H1 (cell line): Measurements from ENCODE around the gene XPO1. TPM values are rescaled to one million over a fixed set of nuclear protein-coding genes. Genes with fewer than 3 reads are reported as not detected.

Experiments
- CTCF ChIA-PET: fragments of 300-600 bp; sonication (Branson Sonifier 250); formaldehyde crosslinking; loops from one replicate; lab custom pipeline; 2021; ENCODE audit not compliant: partially characterized antibody; lab: Charles Lee
- POLR2A ChIA-PET: fragments of 300-600 bp; sonication (Branson Sonifier 250); formaldehyde crosslinking; loops from one replicate; lab custom pipeline; 2021; ENCODE audit warnings: inconsistent platforms; ENCODE audit not compliant: partially characterized antibody; lab: Charles Lee
- DNase-seq, 2 experiments: peaks; one replicate each; pipeline versions ENCODE4 v3.0.0 to v3.0.0-alpha.2; 2010 to 2022; ENCODE audit warnings: low spot score in 2 of 2, low read depth in 1 of 2, mixed read lengths in 1 of 2
- FAIRE-seq: peaks from 2 replicates; lab custom pipeline; 2011; peaks lifted over from hg19 to GRCh38; lab: Jason Lieb, UNC
- H2AFZ ChIP-seq: 2 replicates; pipeline ENCODE4 v1.8.1; 2012; ENCODE audit warnings: low read length, inconsistent platforms
- H2AK5ac ChIP-seq: 2 replicates; pipeline ENCODE4 v1.6.1; 2013; ENCODE audit warnings: low read depth, low read length
- H2BK120ac ChIP-seq: replicated peaks from 2 replicates; pipeline ENCODE3; 2013; ENCODE audit warnings: low read depth, low read length, inconsistent platforms
- H2BK12ac ChIP-seq: 2 replicates; pipeline ENCODE4 v1.6.1; 2013; ENCODE audit warnings: low read depth, low read length
- H2BK15ac ChIP-seq: 2 replicates; pipeline ENCODE4 v1.6.1; 2013; ENCODE audit warnings: low read length
- H2BK20ac ChIP-seq: 2 replicates; pipeline ENCODE4 v1.6.1; 2013; ENCODE audit warnings: low read length
- H2BK5ac ChIP-seq: 2 replicates; pipeline ENCODE4 v1.6.1; 2013; ENCODE audit warnings: low read depth, low read length
- H3K14ac ChIP-seq: 2 replicates; pipeline ENCODE4 v1.6.1; 2013; ENCODE audit warnings: inconsistent platforms; ENCODE audit not compliant: insufficient read length
- H3K18ac ChIP-seq: 2 replicates; pipeline ENCODE4 v1.6.1; 2013; ENCODE audit warnings: low read length; ENCODE audit errors: extremely low read depth
- H3K23ac ChIP-seq: 2 replicates; pipeline ENCODE4 v1.6.1; 2013; ENCODE audit warnings: inconsistent platforms; ENCODE audit not compliant: insufficient read length
- H3K23me2 ChIP-seq: 2 replicates; pipeline ENCODE4 v1.6.1; 2013; ENCODE audit warnings: low read depth, low read length
- H3K27ac ChIP-seq: 2 replicates; pipeline ENCODE4 v1.6.1; 2011; ENCODE audit warnings: low read depth, low read length, inconsistent platforms
- H3K27me3 ChIP-seq, 4 experiments: replicated peaks in 1 of 4; 1 replicate in 1 of 4; 2 replicates in 3 of 4; pipeline versions ENCODE4 v1.6.1 to v1.8.1; 2011 to 2013; ENCODE audit warnings: low read length in 3 of 4, mild to moderate bottlenecking in 3 of 4, inconsistent platforms in 2 of 4, mixed read lengths in 2 of 4, moderate library complexity in 1 of 4; ENCODE audit not compliant: control insufficient read depth in 3 of 4, insufficient read depth in 3 of 4; ENCODE audit errors: extremely low read depth in 1 of 4
- H3K36me3 ChIP-seq, 4 experiments: 2 replicates each; pipeline versions ENCODE4 v1.6.1 to v1.8.1; 2011 to 2013; ENCODE audit warnings: mild to moderate bottlenecking in 4 of 4, low read length in 3 of 4, moderate library complexity in 2 of 4, control low read depth in 1 of 4, inconsistent platforms in 1 of 4; ENCODE audit not compliant: insufficient read depth in 4 of 4, control insufficient read depth in 2 of 4
- H3K4ac ChIP-seq: replicated peaks from 2 replicates; pipeline ENCODE3; 2013; ENCODE audit warnings: low read length, low read depth, mixed read lengths, inconsistent platforms; ENCODE audit not compliant: insufficient read length
- H3K4me1 ChIP-seq, 4 experiments: replicated peaks in 1 of 4; 1 replicate in 1 of 4; 2 replicates in 3 of 4; pipeline versions ENCODE4 v1.6.1 to v1.8.1; 2011 to 2013; ENCODE audit warnings: low read length in 3 of 4, inconsistent platforms in 2 of 4, mixed read lengths in 1 of 4; ENCODE audit not compliant: insufficient read depth in 4 of 4, control insufficient read depth in 3 of 4
- H3K4me2 ChIP-seq, 2 experiments: 2 replicates each; pipeline versions ENCODE4 v1.6.1 to v1.8.1; 2011 to 2013; ENCODE audit warnings: low read depth in 2 of 2, low read length in 2 of 2, control low read depth in 1 of 2, inconsistent platforms in 1 of 2, mild to moderate bottlenecking in 1 of 2; ENCODE audit not compliant: insufficient read depth in 1 of 2
- H3K4me3 ChIP-seq, 4 experiments: fragments of 200-600, 300-600 bp in 1 of 4; sonication (generic), shearing (Covaris generic), sonication (Bioruptor Twin) in 1 of 4; 2 replicates each; pipeline versions ENCODE4 v1.5.1 to v1.8.1; 2011 to 2016; ENCODE audit warnings: low read length in 4 of 4, low read depth in 3 of 4, control low read depth in 2 of 4, inconsistent platforms in 2 of 4, mild to moderate bottlenecking in 2 of 4, mixed read lengths in 1 of 4, moderate library complexity in 1 of 4; ENCODE audit not compliant: insufficient read depth in 2 of 4; ENCODE audit errors: extremely low read depth in 1 of 4
- H3K56ac ChIP-seq: replicated peaks from 2 replicates; pipeline ENCODE3; 2013; ENCODE audit warnings: low read depth, mild to moderate bottlenecking, mixed read lengths, low read length, inconsistent platforms; ENCODE audit not compliant: insufficient read length
- H3K79me1 ChIP-seq: 2 replicates; pipeline ENCODE4 v1.6.1; 2013; ENCODE audit warnings: low read depth, low read length, control low read depth
- H3K79me2 ChIP-seq, 2 experiments: 2 replicates each; pipeline versions ENCODE4 v1.6.1 to v1.8.1; 2012 to 2013; ENCODE audit warnings: low read length in 2 of 2, mild to moderate bottlenecking in 2 of 2, inconsistent platforms in 1 of 2; ENCODE audit not compliant: insufficient read depth in 2 of 2, control insufficient read depth in 1 of 2
- H3K9ac ChIP-seq, 4 experiments: replicated peaks in 1 of 4; 1 replicate in 1 of 4; 2 replicates in 3 of 4; pipeline versions ENCODE4 v1.6.1 to v1.8.1; 2011 to 2013; ENCODE audit warnings: low read depth in 3 of 4, low read length in 3 of 4, control low read depth in 2 of 4, mild to moderate bottlenecking in 2 of 4, moderate library complexity in 2 of 4, inconsistent platforms in 1 of 4; ENCODE audit errors: extremely low read depth in 1 of 4
- H3K9me3 ChIP-seq, 2 experiments: 2 replicates each; pipeline versions ENCODE4 v1.6.1 to v1.8.1; 2012 to 2013; ENCODE audit warnings: mild to moderate bottlenecking in 2 of 2, moderate library complexity in 2 of 2, control low read depth in 1 of 2, inconsistent platforms in 1 of 2, low read depth in 1 of 2, low read length in 1 of 2, mixed read lengths in 1 of 2; ENCODE audit not compliant: insufficient read depth in 2 of 2
- H4K20me1 ChIP-seq, 2 experiments: replicated peaks in 1 of 2; 2 replicates each; pipeline versions ENCODE3 to v1.8.1; 2011 to 2013; ENCODE audit warnings: inconsistent platforms in 2 of 2, low read length in 2 of 2, mild to moderate bottlenecking in 1 of 2; ENCODE audit not compliant: insufficient read depth in 2 of 2, control insufficient read depth in 1 of 2
- H4K5ac ChIP-seq: 2 replicates; pipeline ENCODE4 v1.6.1; 2013; ENCODE audit warnings: low read length, low read depth, mixed read lengths, inconsistent platforms; ENCODE audit not compliant: insufficient read length
- H4K8ac ChIP-seq: 2 replicates; pipeline ENCODE4 v1.8.0; 2013; ENCODE audit warnings: mild to moderate bottlenecking, moderate library complexity, low read length, inconsistent platforms; ENCODE audit not compliant: insufficient read depth; ENCODE audit errors: extremely low read depth
- H4K91ac ChIP-seq: replicated peaks from 2 replicates; pipeline ENCODE3; 2013; ENCODE audit warnings: low read length, mixed read lengths, inconsistent platforms; ENCODE audit not compliant: insufficient read length
- ATF3 ChIP-seq: IDR thresholded peaks from 2 replicates; pipeline ENCODE4 v1.6.1; 2011; ENCODE audit warnings: low read depth, mild to moderate bottlenecking, low read length; ENCODE audit not compliant: insufficient read depth
- BRCA1 ChIP-seq: IDR thresholded peaks from 2 replicates; pipeline ENCODE4 v1.6.1; 2012; ENCODE audit warnings: low read depth, low read length, improper control_type of control experiment
- CBX5 ChIP-seq: fragments of 300-800, 300-1000 bp; sonication (generic); IDR thresholded peaks from 2 replicates; pipeline ENCODE4 v1.7.1; 2016; ENCODE audit warnings: antibody characterized with exemption, low read length, low read depth
- CHD1 ChIP-seq: IDR thresholded peaks from 2 replicates; pipeline ENCODE4 v1.6.1; 2012; ENCODE audit warnings: low read depth, low read length, improper control_type of control experiment
- CREB1 ChIP-seq: IDR thresholded peaks from 2 replicates; pipeline ENCODE4 v1.6.1; 2012; ENCODE audit warnings: inconsistent platforms
- EP300 ChIP-seq, 2 experiments: IDR thresholded peaks; 1 replicate in 1 of 2; 2 replicates in 1 of 2; pipeline ENCODE4 v1.6.1; 2011 to 2012; ENCODE audit warnings: low read depth in 2 of 2, low read length in 2 of 2, mild to moderate bottlenecking in 2 of 2, borderline replicate concordance in 1 of 2, inconsistent platforms in 1 of 2, moderate library complexity in 1 of 2
- GTF2F1 ChIP-seq: IDR thresholded peaks from 2 replicates; pipeline ENCODE4 v1.6.1; 2012; ENCODE audit warnings: low read depth, low read length, improper control_type of control experiment, borderline replicate concordance
- KDM5A ChIP-seq: fragments of 200-600 bp; IDR thresholded peaks from 2 replicates; pipeline ENCODE4 v1.7.1; 2012; ENCODE audit warnings: mild to moderate bottlenecking, low read length, inconsistent platforms, mixed read lengths
- NRF1 ChIP-seq: IDR thresholded peaks from 2 replicates; pipeline ENCODE4 v1.6.1; 2011; ENCODE audit warnings: mild to moderate bottlenecking, low read depth, low read length, improper control_type of control experiment
- RBBP5 ChIP-seq: IDR thresholded peaks from 2 replicates; pipeline ENCODE4 v1.7.1; 2012; ENCODE audit warnings: low read depth, mild to moderate bottlenecking, inconsistent platforms, low read length, moderate library complexity, borderline replicate concordance
- RNF2 ChIP-seq: fragments of 200-900, 300-1000 bp; sonication (generic); IDR thresholded peaks from 2 replicates; pipeline ENCODE4 v1.7.1; 2016; ENCODE audit warnings: borderline replicate concordance, low read depth, mild to moderate bottlenecking, antibody characterized with exemption, low read length; ENCODE audit not compliant: poor library complexity, severe bottlenecking; ENCODE audit errors: missing control alignments
- SP2 ChIP-seq: IDR thresholded peaks from 2 replicates; pipeline ENCODE4 v1.6.1; 2012; ENCODE audit warnings: mild to moderate bottlenecking, low read length, inconsistent platforms
- TBP ChIP-seq: IDR thresholded peaks from 2 replicates; pipeline ENCODE4 v1.6.1; 2011; ENCODE audit warnings: low read depth, low read length, improper control_type of control experiment
- TEAD4 ChIP-seq: IDR thresholded peaks from 2 replicates; pipeline ENCODE4 v1.6.1; 2012; ENCODE audit warnings: low read depth, low read length, inconsistent platforms, mixed read lengths
- WGBS, 2 experiments: shearing (Covaris generic) in 1 of 2; methylation state at CpG; one replicate each; pipeline versions ENCODE4 v1.1.6 to v1.1.7; 2013 to 2015; ENCODE audit warnings: low lambda C conversion rate in 2 of 2, mixed read lengths in 2 of 2, inconsistent platforms in 1 of 2, low coverage in 1 of 2, missing lambda C conversion rate in 1 of 2; ENCODE audit not compliant: insufficient replicate concordance in 2 of 2, insufficient coverage in 1 of 2, insufficient read length in 1 of 2; ENCODE audit errors: extremely low coverage in 1 of 2, missing lambda C conversion rate in 1 of 2; 5-methylcytosine and 5-hydroxymethylcytosine counted together
- polyA plus RNA-seq, 7 experiments: library from polyadenylated mRNA; depleted of rRNA in 3 of 7; stranded (reverse) in 5 of 7; unstranded in 2 of 7; fragments of >200 nt in 5 of 7; fragments of 200-250 nt in 2 of 7; gene quantifications; 1 replicate in 5 of 7; 2 replicates in 1 of 7; 4 replicates in 1 of 7; pipeline versions ENCODE4 v1.2.1 to v1.2.3, GENCODE V29; 2011 to 2013; ENCODE audit warnings: missing spikeins in 2 of 7, mixed read lengths in 2 of 7
- total RNA-seq: library from RNA; stranded (reverse); fragmentation: NEBNext Ultra II Directional; extraction: Animal tissue kit (Norgen Biotek cat#: 25700); gene quantifications from 2 replicates; pipeline ENCODE4 v1.2.1, GENCODE V29; 2021

The XPO1 gene
- total and polyA plus RNA-seq, 2 of the 8 experiments (the other 6 are each of a cell fraction or from before 2014, with no cell fraction given): 110 to 296 TPM

- DNase-seq: no peak
- Histone ChIP-seq H3K18ac (no peak overlapping the region), H3K79me1 (peaks cover 19% of the 10 kb centered on the region), H3K4ac (no peak overlapping the region), H3K27ac (no peak overlapping the region), H4K91ac (no peak overlapping the region), H4K20me1 (peaks cover 12 to 19% of the 10 kb centered on the region in 2 experiments), H4K8ac (no peak overlapping the region), H2BK15ac (no peak overlapping the region), H3K4me2 (no peak overlapping the region), H2BK120ac (no peak overlapping the region), H3K79me2 (peaks cover 16 to 96% of the 10 kb centered on the region in 2 experiments), H3K9ac (no peak overlapping the region), H2BK5ac (no peak overlapping the region), H3K4me1 (peaks cover 0 to 9% (median 1%) of the 10 kb centered on the region in 4 experiments; a peak in 3 of 7 replicates), H3K9me3 (no peaks in the 10 kb centered on the region), H2AFZ (no peak overlapping the region), H3K14ac (no peak overlapping the region), H2BK20ac (no peak overlapping the region), H2BK12ac (no peak overlapping the region), H4K5ac (no peak overlapping the region), H3K36me3 (no peaks in the 10 kb centered on the region), H3K27me3 (no peaks in the 10 kb centered on the region), H3K56ac (no peak overlapping the region), H3K23ac (no peak overlapping the region), H2AK5ac (no peak overlapping the region), H3K4me3 (no peak overlapping the region), H3K23me2 (no peaks in the 10 kb centered on the region)
- CTCF ChIA-PET: interaction anchor here (0.7 to 2.3 kb wide), 4 partner anchors 7 to 127 kb away, joined by 3 to 8 read pairs (median 4); no protein-coding TSS in a partner anchor
- no peak for FAIRE-seq
- WGBS, 2 experiments: 93% methylated on average over 5 of the region's 5 CpGs; no CpG with 5 or more reads in 1 of the 2 experiments
- POLR2A ChIA-PET: interaction anchor here (1.1 to 1.5 kb wide), 2 partner anchors 46 to 79 kb away, joined by 4 to 5 read pairs; no protein-coding TSS in a partner anchor
- no peak for TF ChIP-seq CBX5
- no peak for TF ChIP-seq RNF2
- TF ChIP-seq ATF3: no peak
- TF ChIP-seq SP2: no peak
- no peak for TF ChIP-seq KDM5A
- TF ChIP-seq NRF1: no peak
- TF ChIP-seq TEAD4: no peak
- TF ChIP-seq RBBP5: no peak
- no peak for TF ChIP-seq CREB1
- TF ChIP-seq GTF2F1: no peak
- no peak for TF ChIP-seq BRCA1
- no peak for TF ChIP-seq TBP
- TF ChIP-seq EP300 (IDR thresholded peaks at IDR 0.05; ENCODE audit: borderline replicate concordance in 1 of 2, low read depth in 2 of 2, low read length in 2 of 2): no peak
- no peak for TF ChIP-seq CHD1
Measured at GRCh38 chr2:61431345-61431744, 106.8 kb downstream of the XPO1 start.
